ENCODE results near the gene INAFM2. TPM values are rescaled to one million over a fixed set of nuclear protein-coding genes. Genes with fewer than 3 reads are reported as not detected.

The INAFM2 gene
- total RNA-seq, 1 donor from 2014 or later, result 80.6 TPM

DNA sequence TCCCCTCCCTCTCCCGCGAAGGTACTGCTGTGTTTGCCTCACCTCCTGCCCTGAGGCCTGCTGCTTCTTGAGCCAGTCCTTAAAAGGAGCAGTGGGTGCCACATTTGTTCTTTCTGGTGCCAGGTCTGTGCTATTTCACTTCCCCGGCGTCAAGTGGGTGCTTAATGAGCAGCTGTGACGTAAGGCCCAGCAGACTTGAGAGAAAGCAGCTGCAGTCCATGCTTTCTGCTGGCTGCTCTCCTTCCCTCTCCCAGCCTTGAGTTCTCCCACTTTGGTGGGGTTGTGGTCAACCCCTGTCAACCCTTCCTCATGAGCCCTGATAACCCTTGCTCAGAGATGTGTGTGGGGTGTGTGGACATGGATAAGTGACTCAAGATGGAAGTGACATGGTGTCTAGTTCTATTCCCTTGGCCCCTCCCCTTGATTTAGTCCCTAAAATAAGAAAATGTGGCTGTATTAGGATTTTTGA, 6.9 kb downstream of the INAFM2 start:
- peaks cover 95% of the 10 kb centered on the region for H3K4me1 Mint-ChIP-seq (ENCODE audit: low read depth)
- peaks cover 7% of the 10 kb centered on the region for H3K36me3 Mint-ChIP-seq (ENCODE audit: low read depth)
- no peak overlapping the region for H3K4me3 Mint-ChIP-seq (ENCODE audit: unreplicated experiment)
- no peak for DNase-seq (ENCODE audit: low spot score)
- peak overlapping the region; percentile 91 for H3K27ac Mint-ChIP-seq (ENCODE audit: unreplicated experiment)
- no peaks in the 10 kb centered on the region for H3K9me3 Mint-ChIP-seq (ENCODE audit: low read depth)
- TF ChIP-seq, protein P1, sequence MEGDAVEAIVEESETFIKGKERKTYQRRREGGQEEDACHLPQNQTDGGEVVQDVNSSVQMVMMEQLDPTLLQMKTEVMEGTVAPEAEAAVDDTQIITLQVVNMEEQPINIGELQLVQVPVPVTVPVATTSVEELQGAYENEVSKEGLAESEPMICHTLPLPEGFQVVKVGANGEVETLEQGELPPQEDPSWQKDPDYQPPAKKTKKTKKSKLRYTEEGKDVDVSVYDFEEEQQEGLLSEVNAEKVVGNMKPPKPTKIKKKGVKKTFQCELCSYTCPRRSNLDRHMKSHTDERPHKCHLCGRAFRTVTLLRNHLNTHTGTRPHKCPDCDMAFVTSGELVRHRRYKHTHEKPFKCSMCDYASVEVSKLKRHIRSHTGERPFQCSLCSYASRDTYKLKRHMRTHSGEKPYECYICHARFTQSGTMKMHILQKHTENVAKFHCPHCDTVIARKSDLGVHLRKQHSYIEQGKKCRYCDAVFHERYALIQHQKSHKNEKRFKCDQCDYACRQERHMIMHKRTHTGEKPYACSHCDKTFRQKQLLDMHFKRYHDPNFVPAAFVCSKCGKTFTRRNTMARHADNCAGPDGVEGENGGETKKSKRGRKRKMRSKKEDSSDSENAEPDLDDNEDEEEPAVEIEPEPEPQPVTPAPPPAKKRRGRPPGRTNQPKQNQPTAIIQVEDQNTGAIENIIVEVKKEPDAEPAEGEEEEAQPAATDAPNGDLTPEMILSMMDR (IDR thresholded peaks at IDR 0.05), result no peak
- H3K27me3 Mint-ChIP-seq (ENCODE audit: low read depth), result no peaks in the 10 kb centered on the region

DNA sequence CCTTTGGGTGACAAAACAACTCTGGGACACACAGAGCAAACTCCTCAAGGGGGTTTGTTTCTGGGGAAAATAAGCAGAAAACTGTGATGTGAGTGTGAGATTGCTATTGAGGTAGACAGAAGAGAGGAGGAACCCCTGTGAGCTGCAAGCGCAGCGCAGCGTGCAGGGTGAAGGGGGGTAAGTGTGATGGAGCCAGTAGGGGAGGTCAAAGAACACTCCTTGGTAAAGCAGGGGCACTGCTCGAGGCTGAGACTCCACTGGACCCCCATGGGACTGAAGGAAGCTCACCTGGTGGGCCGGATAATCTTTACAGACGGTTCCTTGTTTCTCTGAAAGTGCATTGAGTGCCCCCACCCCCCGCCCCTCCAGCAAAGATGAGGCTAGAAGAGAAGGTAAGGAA, 7.5 kb downstream of the INAFM2 start:
- H3K9me3 Mint-ChIP-seq (ENCODE audit: low read depth), result no peaks in the 10 kb centered on the region
- H3K27ac Mint-ChIP-seq (ENCODE audit: unreplicated experiment), result peak overlapping the region; percentile 91
- H3K27me3 Mint-ChIP-seq (ENCODE audit: low read depth), result no peaks in the 10 kb centered on the region
- DNase-seq (ENCODE audit: low spot score), result no peak
- TF ChIP-seq, protein P1 (IDR thresholded peaks at IDR 0.05), result no peak
- H3K4me1 Mint-ChIP-seq (ENCODE audit: low read depth), result peaks cover 95% of the 10 kb centered on the region
- peaks cover 5% of the 10 kb centered on the region for H3K36me3 Mint-ChIP-seq (ENCODE audit: low read depth)
- no peak overlapping the region for H3K4me3 Mint-ChIP-seq (ENCODE audit: unreplicated experiment)

DNA sequence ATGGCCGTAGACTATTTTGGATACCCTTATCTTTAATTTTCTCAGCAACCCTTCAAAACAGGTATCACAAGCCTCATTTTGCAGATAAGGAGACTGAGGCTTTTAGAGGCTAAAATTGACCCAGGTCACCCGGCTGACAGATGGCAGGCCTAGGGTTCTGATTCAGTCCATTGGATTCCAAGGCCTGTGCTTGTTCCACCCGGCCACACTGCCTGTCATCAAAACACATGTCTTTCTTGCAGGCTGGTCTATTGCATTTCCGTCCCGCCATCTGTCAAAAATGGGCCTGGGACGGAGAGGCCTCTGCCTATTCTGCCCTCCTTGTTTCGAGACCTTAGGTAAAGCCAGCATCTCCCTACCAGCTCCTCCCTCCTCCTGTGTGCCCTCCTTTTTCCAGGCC, 8.1 kb downstream of the INAFM2 start:
- Mint-ChIP-seq H3K27ac (ENCODE audit: unreplicated experiment) (peak overlapping the region; percentile 49), H3K36me3 (ENCODE audit: low read depth) (peaks cover 3% of the 10 kb centered on the region), H3K4me1 (ENCODE audit: low read depth) (peaks cover 95% of the 10 kb centered on the region), H3K27me3 (ENCODE audit: low read depth) (no peaks in the 10 kb centered on the region), H3K9me3 (ENCODE audit: low read depth) (no peaks in the 10 kb centered on the region), H3K4me3 (ENCODE audit: unreplicated experiment) (no peak overlapping the region)
- no peak for DNase-seq (ENCODE audit: low spot score)
- TF ChIP-seq, protein P1 (IDR thresholded peaks at IDR 0.05), result no peak

DNA sequence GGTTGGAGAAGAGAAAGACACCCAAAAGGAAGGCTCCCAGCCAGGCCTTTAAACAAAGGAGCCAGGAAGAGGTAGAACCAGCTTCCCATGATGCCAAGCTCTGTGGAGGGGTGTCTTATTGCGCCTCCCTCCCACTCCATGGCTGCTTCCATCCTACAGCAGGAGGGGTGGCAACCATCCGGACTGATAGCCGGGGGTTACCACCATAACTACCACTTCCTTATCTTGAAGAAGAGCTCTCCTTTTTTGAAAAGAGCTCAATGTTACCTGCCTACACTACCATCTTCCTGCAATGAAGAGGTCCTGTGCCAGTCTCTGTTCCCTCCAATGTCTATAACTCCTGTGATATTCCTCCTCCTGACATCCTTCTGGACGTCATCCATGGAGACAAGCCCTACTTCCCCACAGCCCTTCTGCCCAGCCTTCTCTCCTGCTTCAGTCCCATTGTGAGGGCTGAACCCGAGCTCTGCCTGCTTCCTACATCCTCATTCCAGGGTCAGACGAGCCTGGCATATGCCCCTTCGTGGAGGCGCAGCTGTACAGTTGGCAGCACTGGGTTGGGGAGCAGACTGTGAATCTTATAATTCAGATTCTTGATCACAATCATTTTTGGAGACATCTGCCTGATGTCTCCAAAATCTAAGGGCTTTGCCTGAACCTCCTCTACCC, 8.8 kb downstream of the INAFM2 start:
- no peaks in the 10 kb centered on the region for H3K9me3 Mint-ChIP-seq (ENCODE audit: low read depth)
- peak overlapping the region; percentile 87 for H3K27ac Mint-ChIP-seq (ENCODE audit: unreplicated experiment)
- no peak for DNase-seq (ENCODE audit: low spot score)
- TF ChIP-seq, protein P1 (IDR thresholded peaks at IDR 0.05), result no peak
- H3K36me3 Mint-ChIP-seq (ENCODE audit: low read depth), result peaks cover 4% of the 10 kb centered on the region
- no peak overlapping the region for H3K4me3 Mint-ChIP-seq (ENCODE audit: unreplicated experiment)
- peaks cover 95% of the 10 kb centered on the region for H3K4me1 Mint-ChIP-seq (ENCODE audit: low read depth)
- no peaks in the 10 kb centered on the region for H3K27me3 Mint-ChIP-seq (ENCODE audit: low read depth)

DNA sequence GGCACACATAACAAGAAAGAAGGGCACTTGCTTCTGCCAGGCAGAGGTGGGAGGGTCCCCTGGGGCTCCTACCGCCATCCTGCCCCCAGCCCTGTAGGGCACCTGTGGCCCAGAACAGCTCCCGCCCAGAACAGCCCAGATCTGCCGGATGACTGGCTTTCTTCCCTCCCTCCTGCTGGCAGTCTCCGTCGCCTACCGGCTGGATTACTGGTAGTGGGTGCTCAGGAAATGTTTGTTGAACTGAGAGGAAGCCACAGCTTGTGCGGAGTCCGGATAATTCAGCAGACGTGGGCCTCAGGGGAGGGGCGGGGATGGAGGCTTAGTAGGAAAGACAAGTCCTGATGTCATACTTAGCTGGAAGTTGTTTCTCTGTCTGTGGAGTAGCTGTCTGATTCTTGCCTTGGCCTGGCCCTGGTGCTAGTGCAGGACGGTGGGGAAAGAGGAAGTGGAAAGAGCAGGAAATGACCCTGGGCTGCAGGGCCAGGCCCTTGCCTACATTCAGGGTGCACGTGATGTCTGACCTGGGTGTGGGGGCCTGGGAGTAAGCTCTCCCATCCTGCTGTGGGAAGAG, 10.5 kb downstream of the INAFM2 start:
- Mint-ChIP-seq H3K27me3 (ENCODE audit: low read depth) (no peaks in the 10 kb centered on the region), H3K36me3 (ENCODE audit: low read depth) (peaks cover 5% of the 10 kb centered on the region), H3K4me3 (ENCODE audit: unreplicated experiment) (no peak overlapping the region), H3K4me1 (ENCODE audit: low read depth) (peaks cover 95% of the 10 kb centered on the region), H3K9me3 (ENCODE audit: low read depth) (no peaks in the 10 kb centered on the region), H3K27ac (ENCODE audit: unreplicated experiment) (peak overlapping the region; percentile 87)
- TF ChIP-seq, protein P1 (IDR thresholded peaks at IDR 0.05), result no peak
- peak; percentile 90 for DNase-seq (ENCODE audit: low spot score)
